ENCODE data around the gene MYEOV. TPM values are rescaled to one million over a fixed set of nuclear protein-coding genes. Genes with fewer than 3 reads are reported as not detected.

MYEOV gene
- total and polyA plus RNA-seq, 2 of the 8 experiments (the other 6 are each of a cell fraction or from before 2014, with no cell fraction given), result 0.44 to 0.67 TPM

GRCh38 chr11:69265911-69266510 is 27.9 kb upstream of the MYEOV start:
- H4K5ac ChIP-seq (ENCODE audit: insufficient read length, low read depth, low read length), result no peak overlapping the region
- TF ChIP-seq TBP (IDR thresholded peaks at IDR 0.05; ENCODE audit: low read depth, low read length), result no peak
- no peak for TF ChIP-seq SP2 (IDR thresholded peaks at IDR 0.05; ENCODE audit: low read length)
- TF ChIP-seq POLR2A (IDR thresholded peaks at IDR 0.05; ENCODE audit: control extremely low read depth in 1 of 2, low read depth in 2 of 2, low read length in 2 of 2), result no peak
- TF ChIP-seq SIRT6 (IDR thresholded peaks at IDR 0.05; ENCODE audit: low read length), result no peak
- no peak for TF ChIP-seq CTCF (IDR thresholded peaks at IDR 0.05; ENCODE audit: control extremely low read depth in 1 of 3, insufficient read depth in 1 of 3, low read depth in 1 of 3, low read length in 3 of 3)
- TF ChIP-seq CHD2 (IDR thresholded peaks at IDR 0.05; ENCODE audit: low read length), result no peak
- no peak for TF ChIP-seq HDAC2 (IDR thresholded peaks at IDR 0.05; ENCODE audit: borderline replicate concordance in 1 of 2, low read depth in 2 of 2, low read length in 2 of 2)
- no peak for TF ChIP-seq RFX5 (IDR thresholded peaks at IDR 0.05; ENCODE audit: borderline replicate concordance, low read depth, low read length)
- no peak for TF ChIP-seq CHD1 (IDR thresholded peaks at IDR 0.05; ENCODE audit: low read depth, low read length)
- no peak for TF ChIP-seq SIN3A (conservative IDR thresholded peaks at IDR 0.05 in 1 of 2, IDR thresholded peaks at IDR 0.05 in 1 of 2; ENCODE audit: low read depth in 1 of 2, low read length in 2 of 2)
- TF ChIP-seq TAF7 (optimal IDR thresholded peaks at IDR 0.05; ENCODE audit: borderline replicate concordance, low read depth, low read length), result no peak

More at GRCh38 chr11:69265911-69266510, 27.9 kb upstream of the MYEOV start:
- Histone ChIP-seq H3K36me3 (ENCODE audit: control insufficient read depth in 2 of 4, insufficient read depth in 4 of 4, low read length in 3 of 4) (no peaks in the 10 kb centered on the region), H4K91ac (replicated peaks; ENCODE audit: insufficient read length, low read length) (no peak overlapping the region), H3K9ac (replicated peaks in 1 of 4; ENCODE audit: extremely low read depth in 1 of 4, low read depth in 3 of 4, low read length in 3 of 4) (no peak overlapping the region), H3K4me1 (replicated peaks in 1 of 4; ENCODE audit: control insufficient read depth in 3 of 4, insufficient read depth in 4 of 4, low read length in 3 of 4) (no peaks in the 10 kb centered on the region), H3K79me2 (ENCODE audit: control insufficient read depth in 1 of 2, insufficient read depth in 2 of 2, low read length in 2 of 2) (no peaks in the 10 kb centered on the region), H3K27me3 (replicated peaks in 1 of 4; ENCODE audit: control insufficient read depth in 3 of 4, extremely low read depth in 1 of 4, insufficient read depth in 3 of 4, low read length in 3 of 4) (no peaks in the 10 kb centered on the region), H2BK15ac (ENCODE audit: low read length) (no peak overlapping the region), H2BK12ac (ENCODE audit: low read depth, low read length) (no peak overlapping the region), H3K79me1 (ENCODE audit: low read depth, low read length) (no peaks in the 10 kb centered on the region), H3K23ac (ENCODE audit: insufficient read length) (no peak overlapping the region), H3K56ac (replicated peaks; ENCODE audit: insufficient read length, low read depth, low read length) (no peak overlapping the region), H3K4me2 (ENCODE audit: insufficient read depth in 1 of 2, low read depth in 2 of 2, low read length in 2 of 2) (no peak overlapping the region), H3K18ac (ENCODE audit: extremely low read depth, low read length) (no peak overlapping the region), H2BK5ac (ENCODE audit: low read depth, low read length) (no peak overlapping the region), H2AFZ (ENCODE audit: low read length) (no peak overlapping the region), H3K9me3 (ENCODE audit: insufficient read depth in 2 of 2, low read depth in 1 of 2, low read length in 1 of 2) (0 out of 4 replicates have a peak, but pooled peaks cover 0 to 5% of the 10 kb centered on the region in 2 experiments), H2BK120ac (replicated peaks; ENCODE audit: low read depth, low read length) (no peak overlapping the region), H3K23me2 (ENCODE audit: low read depth, low read length) (peaks cover 7% of the 10 kb centered on the region; the same call in 1 of the 2 replicates), H2BK20ac (ENCODE audit: low read length) (no peak overlapping the region), H3K27ac (ENCODE audit: low read depth, low read length) (no peak overlapping the region), H4K20me1 (replicated peaks in 1 of 2; ENCODE audit: control insufficient read depth in 1 of 2, insufficient read depth in 2 of 2, low read length in 2 of 2) (peaks cover 0 to 3% of the 10 kb centered on the region in 2 experiments), H3K4me3 (ENCODE audit: extremely low read depth in 1 of 4, insufficient read depth in 2 of 4, low read depth in 3 of 4, low read length in 4 of 4) (no peak overlapping the region), H2AK5ac (ENCODE audit: low read depth, low read length) (no peak overlapping the region), H3K4ac (replicated peaks; ENCODE audit: insufficient read length, low read depth, low read length) (no peak overlapping the region), H3K14ac (ENCODE audit: insufficient read length) (no peak overlapping the region), H4K8ac (ENCODE audit: extremely low read depth, insufficient read depth, low read length) (no peak overlapping the region)
- DNase-seq (ENCODE audit: low read depth in 1 of 2, low spot score in 2 of 2) (no peak), FAIRE-seq (no peak)
- ChIA-PET POLR2A (ENCODE audit: partially characterized antibody) (interaction anchor here (0.5 kb wide), 1 partner anchor 31 kb away, joined by 3 read pairs; no protein-coding TSS in a partner anchor), CTCF (ENCODE audit: partially characterized antibody) (interaction anchor here (1.4 to 1.7 kb wide), 2 partner anchors 25 to 135 kb away, joined by 4 to 5 read pairs; no protein-coding TSS in a partner anchor)
- WGBS, 2 experiments (ENCODE audit: extremely low coverage in 1 of 2, insufficient coverage in 1 of 2, insufficient read length in 1 of 2, insufficient replicate concordance in 2 of 2, low coverage in 1 of 2, low lambda C conversion rate in 2 of 2, missing lambda C conversion rate in 1 of 2), result 88% methylated on average over 10 of the region's 11 CpGs; no CpG with 5 or more reads in 1 of the 2 experiments

All from H1 (cell line).